ENCODE results near the gene ANO1.
A peak's percentile ranks its signal among the peaks of the same experiment; 100 is the strongest.
"Not testable (repeated sequence)": the region's sequence is repeated elsewhere in the genome, so short reads cannot be mapped to it uniquely, and the experiment has no call there.

ANO1 gene

GRCh38 chr11:70212227-70212811 lies 134.2 kb downstream of the ANO1 start:
- peak overlapping the region; percentile 19 for H3K9ac ChIP-seq (ENCODE audit: low read length)
- peaks cover 3% of the 10 kb centered on the region for H3K79me1 ChIP-seq (ENCODE audit: low read length)
- peak overlapping the region; percentile 99 for H2AK5ac ChIP-seq (ENCODE audit: low read length)
- no peak overlapping the region for H4K8ac ChIP-seq (ENCODE audit: low read depth, low read length)
- peak overlapping the region; percentile 47 for H3K18ac ChIP-seq (ENCODE audit: low read length)
- H3K4me1 ChIP-seq (ENCODE audit: control insufficient read depth, low read depth, low read length): no peaks in the 10 kb centered on the region
- peak overlapping the region; percentile 87 for H3K4ac ChIP-seq (ENCODE audit: low read depth, low read length)
- DNase-seq: peak; percentile 80
- no peak overlapping the region for H4K5ac ChIP-seq (ENCODE audit: low read length)
- H2BK5ac ChIP-seq (ENCODE audit: low read length): peak overlapping the region; percentile 81
- no peak overlapping the region for H2BK15ac ChIP-seq (replicated peaks; ENCODE audit: low read depth)
- H2BK120ac ChIP-seq (ENCODE audit: low read depth, low read length): peak overlapping the region; percentile 16
- no peak overlapping the region for H3K23ac ChIP-seq (ENCODE audit: low read length)
- no peaks in the 10 kb centered on the region for H3K27me3 ChIP-seq (ENCODE audit: insufficient read depth, low read length, poor library complexity)
- WGBS (ENCODE audit: extremely low coverage, insufficient coverage, low lambda C conversion rate): no CpG with 5 or more reads among the region's 13 CpGs
- no peak overlapping the region for H3K4me2 ChIP-seq (ENCODE audit: low read length)
- H3K4me3 ChIP-seq (ENCODE audit: low read length): no peak overlapping the region
- peaks cover 2% of the 10 kb centered on the region for H3K79me2 ChIP-seq (ENCODE audit: control insufficient read depth, insufficient read depth, low read length)
- H3K27ac ChIP-seq (ENCODE audit: low read depth, low read length): peak overlapping the region; percentile 45
- peaks cover 5% of the 10 kb centered on the region for H3K36me3 ChIP-seq (ENCODE audit: control insufficient read depth, insufficient read depth, low read length)
- peak overlapping the region; percentile 79 for H3K56ac ChIP-seq (ENCODE audit: low read length)

GRCh38 chr11:70217388-70217787 lies 139.3 kb downstream of the ANO1 start:
- Histone ChIP-seq H3K18ac (ENCODE audit: low read length) (peak overlapping the region; percentile 82), H3K4ac (ENCODE audit: low read depth, low read length) (peak overlapping the region; percentile 5), H3K27ac (ENCODE audit: low read depth, low read length) (peak overlapping the region; percentile 27), H3K56ac (ENCODE audit: low read length) (peak overlapping the region; percentile 79), H2BK5ac (ENCODE audit: low read length) (peak overlapping the region; percentile 67)
- H3K79me2 ChIP-seq (ENCODE audit: control insufficient read depth, insufficient read depth, low read length); H2BK15ac ChIP-seq (replicated peaks; ENCODE audit: low read depth); H3K27me3 ChIP-seq (ENCODE audit: insufficient read depth, low read length, poor library complexity); H4K8ac ChIP-seq (ENCODE audit: low read depth, low read length); H3K36me3 ChIP-seq (ENCODE audit: control insufficient read depth, insufficient read depth, low read length); H3K4me2 ChIP-seq (ENCODE audit: low read length); H3K4me1 ChIP-seq (ENCODE audit: control insufficient read depth, low read depth, low read length); H3K9ac ChIP-seq (ENCODE audit: low read length); H3K79me1 ChIP-seq (ENCODE audit: low read length); H3K4me3 ChIP-seq (ENCODE audit: low read length); H4K5ac ChIP-seq (ENCODE audit: low read length); H3K23ac ChIP-seq (ENCODE audit: low read length); H2BK120ac ChIP-seq (ENCODE audit: low read depth, low read length); DNase-seq; H2AK5ac ChIP-seq (ENCODE audit: low read length): not testable (repeated sequence)
- WGBS (ENCODE audit: extremely low coverage, insufficient coverage, low lambda C conversion rate): no CpG with 5 or more reads among the region's 5 CpGs

- not testable (repeated sequence) for H2AK5ac ChIP-seq (ENCODE audit: low read length); H2BK15ac ChIP-seq (replicated peaks; ENCODE audit: low read depth); H3K79me2 ChIP-seq (ENCODE audit: control insufficient read depth, insufficient read depth, low read length); H2BK120ac ChIP-seq (ENCODE audit: low read depth, low read length); H3K4me2 ChIP-seq (ENCODE audit: low read length); H3K79me1 ChIP-seq (ENCODE audit: low read length); H3K23ac ChIP-seq (ENCODE audit: low read length); H3K4me1 ChIP-seq (ENCODE audit: control insufficient read depth, low read depth, low read length); H3K4ac ChIP-seq (ENCODE audit: low read depth, low read length); H3K18ac ChIP-seq (ENCODE audit: low read length); H3K4me3 ChIP-seq (ENCODE audit: low read length); H3K36me3 ChIP-seq (ENCODE audit: control insufficient read depth, insufficient read depth, low read length); H4K5ac ChIP-seq (ENCODE audit: low read length); H4K8ac ChIP-seq (ENCODE audit: low read depth, low read length); H3K27me3 ChIP-seq (ENCODE audit: insufficient read depth, low read length, poor library complexity)
- peak overlapping the region; percentile 70 for H3K56ac ChIP-seq (ENCODE audit: low read length)
- peak overlapping the region; percentile 72 for H3K27ac ChIP-seq (ENCODE audit: low read depth, low read length)
- peak overlapping the region; percentile 36 for H3K9ac ChIP-seq (ENCODE audit: low read length)
- peak; percentile 69 for DNase-seq
- no CpG with 5 or more reads among the region's 8 CpGs for WGBS (ENCODE audit: extremely low coverage, insufficient coverage, low lambda C conversion rate)
- H2BK5ac ChIP-seq (ENCODE audit: low read length): peak overlapping the region; percentile 25
These were observed 140.0 kb downstream of the ANO1 start for GRCh38 chr11:70218076-70218475.

GRCh38 chr11:70220136-70220535 lies 142.0 kb downstream of the ANO1 start:
- H3K4ac ChIP-seq (ENCODE audit: low read depth, low read length): peak overlapping the region; percentile 36
- no peak overlapping the region for H3K23ac ChIP-seq (ENCODE audit: low read length)
- no peak overlapping the region for H4K5ac ChIP-seq (ENCODE audit: low read length)
- peak overlapping the region; percentile 10 for H2BK120ac ChIP-seq (ENCODE audit: low read depth, low read length)
- H3K9ac ChIP-seq (ENCODE audit: low read length): no peak overlapping the region
- no peaks in the 10 kb centered on the region for H3K36me3 ChIP-seq (ENCODE audit: control insufficient read depth, insufficient read depth, low read length)
- H2AK5ac ChIP-seq (ENCODE audit: low read length): peak overlapping the region; percentile 72
- H3K27me3 ChIP-seq (ENCODE audit: insufficient read depth, low read length, poor library complexity): no peaks in the 10 kb centered on the region
- H3K4me2 ChIP-seq (ENCODE audit: low read length): no peak overlapping the region
- H4K8ac ChIP-seq (ENCODE audit: low read depth, low read length): no peak overlapping the region
- peak overlapping the region; percentile 78 for H3K56ac ChIP-seq (ENCODE audit: low read length)
- H3K18ac ChIP-seq (ENCODE audit: low read length): peak overlapping the region; percentile 87
- no peaks in the 10 kb centered on the region for H3K79me2 ChIP-seq (ENCODE audit: control insufficient read depth, insufficient read depth, low read length)
- peaks cover 2% of the 10 kb centered on the region for H3K4me1 ChIP-seq (ENCODE audit: control insufficient read depth, low read depth, low read length)
- no peak overlapping the region for H3K4me3 ChIP-seq (ENCODE audit: low read length)
- DNase-seq: peak; percentile 78
- H3K79me1 ChIP-seq (ENCODE audit: low read length): no peaks in the 10 kb centered on the region
- WGBS (ENCODE audit: extremely low coverage, insufficient coverage, low lambda C conversion rate): no CpG with 5 or more reads among the region's 3 CpGs
- H2BK5ac ChIP-seq (ENCODE audit: low read length): peak overlapping the region; percentile 99
- H3K27ac ChIP-seq (ENCODE audit: low read depth, low read length): peak overlapping the region; percentile 46
- no peak overlapping the region for H2BK15ac ChIP-seq (replicated peaks; ENCODE audit: low read depth)

GRCh38 chr11:70220920-70221319 lies 142.8 kb downstream of the ANO1 start:
- Histone ChIP-seq H2AK5ac (ENCODE audit: low read length) (peak overlapping the region; percentile 82), H3K9ac (ENCODE audit: low read length) (no peak overlapping the region), H3K4ac (ENCODE audit: low read depth, low read length) (peak overlapping the region; percentile 90), H3K36me3 (ENCODE audit: control insufficient read depth, insufficient read depth, low read length) (no peaks in the 10 kb centered on the region), H3K56ac (ENCODE audit: low read length) (no peak overlapping the region), H4K8ac (ENCODE audit: low read depth, low read length) (no peak overlapping the region), H2BK120ac (ENCODE audit: low read depth, low read length) (peak overlapping the region; percentile 93), H3K4me2 (ENCODE audit: low read length) (no peak overlapping the region), H3K27ac (ENCODE audit: low read depth, low read length) (peak overlapping the region; percentile 46), H2BK15ac (replicated peaks; ENCODE audit: low read depth) (peak overlapping the region; percentile 47), H3K18ac (ENCODE audit: low read length) (peak overlapping the region; percentile 87), H3K27me3 (ENCODE audit: insufficient read depth, low read length, poor library complexity) (no peaks in the 10 kb centered on the region), H3K79me1 (ENCODE audit: low read length) (no peaks in the 10 kb centered on the region), H2BK5ac (ENCODE audit: low read length) (peak overlapping the region; percentile 59), H3K23ac (ENCODE audit: low read length) (no peak overlapping the region), H3K4me3 (ENCODE audit: low read length) (no peak overlapping the region), H3K79me2 (ENCODE audit: control insufficient read depth, insufficient read depth, low read length) (no peaks in the 10 kb centered on the region), H4K5ac (ENCODE audit: low read length) (no peak overlapping the region), H3K4me1 (ENCODE audit: control insufficient read depth, low read depth, low read length) (peaks cover 3% of the 10 kb centered on the region)
- WGBS (ENCODE audit: extremely low coverage, insufficient coverage, low lambda C conversion rate): no CpG with 5 or more reads among the region's 1 CpG
- peak; percentile 38 for DNase-seq

DNA sequence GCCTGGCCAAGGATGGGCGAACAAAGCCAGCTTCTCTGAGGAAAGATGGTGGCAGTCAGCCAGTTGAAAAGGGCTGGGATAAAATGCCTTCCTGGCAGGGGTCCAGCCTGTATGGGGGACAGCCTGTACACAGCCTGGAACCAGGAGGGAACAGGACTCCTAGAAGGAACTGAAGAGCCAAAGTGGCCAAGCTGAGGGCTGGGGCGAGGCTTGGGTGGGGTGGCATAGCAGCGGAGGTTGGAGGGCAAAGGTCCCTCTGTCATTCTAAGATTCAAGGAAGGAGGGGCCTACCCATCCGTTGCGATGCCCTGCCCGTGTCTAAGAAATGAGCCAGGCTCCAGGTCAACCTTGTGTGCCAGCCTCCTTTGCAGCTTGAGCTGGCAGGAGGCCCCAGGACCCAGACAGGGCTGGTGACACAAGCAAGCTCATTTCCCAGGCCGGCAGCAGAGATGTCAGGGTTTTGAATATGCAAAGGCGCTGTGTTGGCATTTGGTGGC lies 147.6 kb downstream of the ANO1 start:
- Histone ChIP-seq H2BK15ac (replicated peaks; ENCODE audit: low read depth) (no peak overlapping the region), H3K4me3 (ENCODE audit: low read length) (no peak overlapping the region), H3K23ac (ENCODE audit: low read length) (peak overlapping the region; percentile 57), H4K8ac (ENCODE audit: low read depth, low read length) (no peak overlapping the region), H3K56ac (ENCODE audit: low read length) (peak overlapping the region; percentile 81), H2AK5ac (ENCODE audit: low read length) (peak overlapping the region; percentile 93), H3K27me3 (ENCODE audit: insufficient read depth, low read length, poor library complexity) (no peaks in the 10 kb centered on the region), H3K9ac (ENCODE audit: low read length) (no peak overlapping the region), H2BK120ac (ENCODE audit: low read depth, low read length) (no peak overlapping the region), H3K79me2 (ENCODE audit: control insufficient read depth, insufficient read depth, low read length) (no peaks in the 10 kb centered on the region), H3K4me2 (ENCODE audit: low read length) (no peak overlapping the region), H4K5ac (ENCODE audit: low read length) (no peak overlapping the region), H3K4me1 (ENCODE audit: control insufficient read depth, low read depth, low read length) (peaks cover 10% of the 10 kb centered on the region), H3K4ac (ENCODE audit: low read depth, low read length) (peak overlapping the region; percentile 60), H2BK5ac (ENCODE audit: low read length) (peak overlapping the region; percentile 97), H3K18ac (ENCODE audit: low read length) (peak overlapping the region; percentile 19), H3K79me1 (ENCODE audit: low read length) (no peaks in the 10 kb centered on the region), H3K27ac (ENCODE audit: low read depth, low read length) (peak overlapping the region; percentile 62), H3K36me3 (ENCODE audit: control insufficient read depth, insufficient read depth, low read length) (no peaks in the 10 kb centered on the region)
- no CpG with 5 or more reads among the region's 8 CpGs for WGBS (ENCODE audit: extremely low coverage, insufficient coverage, low lambda C conversion rate)
- peak; percentile 49 for DNase-seq
